ENCODE data around the gene FBXW7. TPM values are rescaled to one million over a fixed set of nuclear protein-coding genes. Genes with fewer than 3 reads are reported as not detected.

Gene FBXW7
- total RNA-seq, 3 donors from 2014 or later (not counting 1 experiment from before 2014, with no cell fraction given): 172 to 202 (median 175) TPM

- ATAC-seq (no peak), DNase-seq (no peak)
These were observed 101.9 kb downstream of the FBXW7 start for GRCh38 chr4:152434011-152434410.

GRCh38 chr4:152431784-152432183 lies 104.1 kb downstream of the FBXW7 start:
- H3K27ac Mint-ChIP-seq: peak overlapping the region in 1 of 2 donors; percentile 61
- Histone ChIP-seq H3K36me3 (ENCODE audit: control insufficient read depth, insufficient read depth, low read length) (no peaks in the 10 kb centered on the region), H3K27ac (ENCODE audit: low read length) (no peak overlapping the region), H3K9me3 (ENCODE audit: control insufficient read depth, insufficient read depth, low read length) (no peaks in the 10 kb centered on the region), H3K27me3 (ENCODE audit: control insufficient read depth, insufficient read depth, low read length) (no peaks in the 10 kb centered on the region), H3K4me1 (ENCODE audit: control insufficient read depth, insufficient read depth, low read length) (no peaks in the 10 kb centered on the region), H3K4me3 (ENCODE audit: low read length) (no peak overlapping the region)
- no peaks in the 10 kb centered on the region for H3K9me3 Mint-ChIP-seq
- no peaks in the 10 kb centered on the region for H3K36me3 Mint-ChIP-seq
- ATAC-seq (no peak), DNase-seq (no peak)
- TF ChIP-seq CTCF (IDR thresholded peaks at IDR 0.05): no peak
- WGBS (ENCODE audit: insufficient coverage): 100% methylated on average over 2 of the region's 2 CpGs
- no peak overlapping the region for H3K4me3 Mint-ChIP-seq
- H3K27me3 Mint-ChIP-seq (ENCODE audit: low read depth in 2 of 2): no peaks in the 10 kb centered on the region
- intact Hi-C loops (cut with micrococcal nuclease): no loop called here
- H3K4me1 Mint-ChIP-seq: peaks cover 57 to 59% of the 10 kb centered on the region in 2 donors

More at GRCh38 chr4:152434011-152434410, 101.9 kb downstream of the FBXW7 start:
- Mint-ChIP-seq H3K27ac (peak overlapping the region in 1 of 2 donors; percentile 67), H3K36me3 (no peaks in the 10 kb centered on the region), H3K4me3 (no peak overlapping the region), H3K9me3 (no peaks in the 10 kb centered on the region), H3K4me1 (peaks cover 64 to 72% of the 10 kb centered on the region in 2 donors), H3K27me3 (ENCODE audit: low read depth in 2 of 2) (no peaks in the 10 kb centered on the region)
- Histone ChIP-seq H3K27ac (ENCODE audit: low read length) (no peak overlapping the region), H3K9me3 (ENCODE audit: control insufficient read depth, insufficient read depth, low read length) (no peaks in the 10 kb centered on the region), H3K4me3 (ENCODE audit: low read length) (no peak overlapping the region), H3K27me3 (ENCODE audit: control insufficient read depth, insufficient read depth, low read length) (no peaks in the 10 kb centered on the region), H3K36me3 (ENCODE audit: control insufficient read depth, insufficient read depth, low read length) (no peaks in the 10 kb centered on the region), H3K4me1 (ENCODE audit: control insufficient read depth, insufficient read depth, low read length) (no peaks in the 10 kb centered on the region)
- intact Hi-C loops (cut with micrococcal nuclease): no loop called here
- WGBS (ENCODE audit: insufficient coverage): 67% methylated on average over 2 of the region's 3 CpGs
- no peak for TF ChIP-seq CTCF (IDR thresholded peaks at IDR 0.05)

GRCh38 chr4:152431291-152431690 lies 104.6 kb downstream of the FBXW7 start:
- H3K27ac ChIP-seq (ENCODE audit: low read length): no peak overlapping the region
- no peaks in the 10 kb centered on the region for H3K9me3 ChIP-seq (ENCODE audit: control insufficient read depth, insufficient read depth, low read length)
- H3K27me3 Mint-ChIP-seq (ENCODE audit: low read depth in 2 of 2): no peaks in the 10 kb centered on the region
- H3K27ac Mint-ChIP-seq: peak overlapping the region; percentile 34 to 61
- TF ChIP-seq CTCF (IDR thresholded peaks at IDR 0.05): no peak
- H3K4me3 ChIP-seq (ENCODE audit: low read length): no peak overlapping the region
- no peak for DNase-seq
- H3K4me1 ChIP-seq (ENCODE audit: control insufficient read depth, insufficient read depth, low read length): no peaks in the 10 kb centered on the region
- H3K36me3 ChIP-seq (ENCODE audit: control insufficient read depth, insufficient read depth, low read length): no peaks in the 10 kb centered on the region
- H3K9me3 Mint-ChIP-seq: no peaks in the 10 kb centered on the region
- H3K4me1 Mint-ChIP-seq: peaks cover 57 to 59% of the 10 kb centered on the region in 2 donors
- no peaks in the 10 kb centered on the region for H3K27me3 ChIP-seq (ENCODE audit: control insufficient read depth, insufficient read depth, low read length)
- ATAC-seq: no peak
- intact Hi-C loops (cut with micrococcal nuclease): no loop called here
- no peak overlapping the region for H3K4me3 Mint-ChIP-seq
- H3K36me3 Mint-ChIP-seq: no peaks in the 10 kb centered on the region

- no peaks in the 10 kb centered on the region for H3K4me1 ChIP-seq (ENCODE audit: control insufficient read depth, insufficient read depth, low read length)
- no peak overlapping the region for H3K27ac ChIP-seq (ENCODE audit: low read length)
- H3K4me3 Mint-ChIP-seq: no peak overlapping the region
- H3K27me3 ChIP-seq (ENCODE audit: control insufficient read depth, insufficient read depth, low read length): no peaks in the 10 kb centered on the region
- H3K4me1 Mint-ChIP-seq: peaks cover 57 to 58% of the 10 kb centered on the region in 2 donors
- no peaks in the 10 kb centered on the region for H3K9me3 ChIP-seq (ENCODE audit: control insufficient read depth, insufficient read depth, low read length)
- H3K27me3 Mint-ChIP-seq (ENCODE audit: low read depth in 2 of 2): no peaks in the 10 kb centered on the region
- H3K9me3 Mint-ChIP-seq: no peaks in the 10 kb centered on the region
- H3K36me3 Mint-ChIP-seq: no peaks in the 10 kb centered on the region
- no peaks in the 10 kb centered on the region for H3K36me3 ChIP-seq (ENCODE audit: control insufficient read depth, insufficient read depth, low read length)
- intact Hi-C loops (cut with micrococcal nuclease): no loop called here
- ATAC-seq (no peak), DNase-seq (no peak)
- no peak overlapping the region for H3K4me3 ChIP-seq (ENCODE audit: low read length)
- H3K27ac Mint-ChIP-seq: peak overlapping the region; percentile 34 to 45
- no peak for TF ChIP-seq CTCF (IDR thresholded peaks at IDR 0.05)
These were observed 105.4 kb downstream of the FBXW7 start for GRCh38 chr4:152430507-152430906.
